GM12891 (cell line): Measurements from ENCODE around the gene MYH6.

Experiments used
- PAX5 ChIP-seq: IDR thresholded peaks from 2 replicates; pipeline ENCODE4 v1.6.1; 2011; ENCODE audit warnings: low read length, moderate library complexity, mild to moderate bottlenecking; ENCODE audit not compliant: insufficient read depth, severe bottlenecking
- POLR2A ChIP-seq: IDR thresholded peaks from 2 replicates; pipeline ENCODE4 v1.6.1; 2011; ENCODE audit warnings: low read depth, low read length, control low read depth
- POLR2AphosphoS5 ChIP-seq: IDR thresholded peaks from 2 replicates; pipeline ENCODE4 v1.6.1; 2011; ENCODE audit warnings: low read depth, low read length, control low read depth

- TF ChIP-seq POLR2A (no peak), POLR2AphosphoS5 (no peak), PAX5 (no peak)
Observed at GRCh38 chr14:23435543-23436326, 27.7 kb upstream of the MYH6 start, which contains the start of gene MYH7.
